Activated naive CD8-positive, alpha-beta T cell treated with anti-CD3 and anti-CD28 coated beads, Interleukin-2, amount 10 ng/mL, durations not matched to agents 7 days and 5 days (primary cell): ENCODE data around the gene MEF2C. TPM values are rescaled to one million over a fixed set of nuclear protein-coding genes. Genes with fewer than 3 reads are reported as not detected.
A peak's percentile ranks its signal among the peaks of the same experiment; 100 is the strongest.
"Not testable (repeated sequence)": the region's sequence is repeated elsewhere in the genome, so short reads cannot be mapped to it uniquely, and the experiment has no call there.

Source experiments
- ATAC-seq: fragments of 150-1000 bp; cut with Tn5 transposase; one replicate; pipeline ENCODE4 v1.10.0; 2021; ENCODE audit warnings: low read depth, moderate library complexity
- POLR2A ChIA-PET: fragments of 350-600 bp; sonication (Branson Sonifier 250); formaldehyde crosslinking; loops from one replicate; lab custom pipeline; 2021; ENCODE audit warnings: antibody characterized with exemption; lab: Charles Lee
- DNase-seq: peaks from one replicate; pipeline ENCODE4 v3.0.0; 2021
- H3K27ac Mint-ChIP-seq: one replicate; pipeline ENCODE4 v1.8.0; 2022; ENCODE audit warnings: mild to moderate bottlenecking, mixed read lengths
- H3K27me3 Mint-ChIP-seq: one replicate; pipeline ENCODE4 v1.8.0; 2022; ENCODE audit warnings: mild to moderate bottlenecking, moderate library complexity, mixed read lengths
- H3K36me3 Mint-ChIP-seq: one replicate; pipeline ENCODE4 v1.8.0; 2021; ENCODE audit warnings: mild to moderate bottlenecking, mixed read lengths
- H3K4me1 Mint-ChIP-seq: one replicate; pipeline ENCODE4 v1.8.0; 2021; ENCODE audit warnings: mixed read lengths
- H3K4me3 Mint-ChIP-seq: one replicate; pipeline ENCODE4 v1.8.0; 2022; ENCODE audit warnings: mild to moderate bottlenecking, moderate library complexity, mixed read lengths
- H3K9me3 Mint-ChIP-seq: one replicate; pipeline ENCODE4 v1.8.0; 2021; ENCODE audit warnings: mixed read lengths
- total RNA-seq, 2 experiments: library from RNA; stranded (reverse); gene quantifications; one replicate each; pipeline ENCODE4 v1.2.3, GENCODE V29; 2021

The MEF2C gene
- total RNA-seq: under 1 TPM; 0.60 to 0.86 TPM

DNA sequence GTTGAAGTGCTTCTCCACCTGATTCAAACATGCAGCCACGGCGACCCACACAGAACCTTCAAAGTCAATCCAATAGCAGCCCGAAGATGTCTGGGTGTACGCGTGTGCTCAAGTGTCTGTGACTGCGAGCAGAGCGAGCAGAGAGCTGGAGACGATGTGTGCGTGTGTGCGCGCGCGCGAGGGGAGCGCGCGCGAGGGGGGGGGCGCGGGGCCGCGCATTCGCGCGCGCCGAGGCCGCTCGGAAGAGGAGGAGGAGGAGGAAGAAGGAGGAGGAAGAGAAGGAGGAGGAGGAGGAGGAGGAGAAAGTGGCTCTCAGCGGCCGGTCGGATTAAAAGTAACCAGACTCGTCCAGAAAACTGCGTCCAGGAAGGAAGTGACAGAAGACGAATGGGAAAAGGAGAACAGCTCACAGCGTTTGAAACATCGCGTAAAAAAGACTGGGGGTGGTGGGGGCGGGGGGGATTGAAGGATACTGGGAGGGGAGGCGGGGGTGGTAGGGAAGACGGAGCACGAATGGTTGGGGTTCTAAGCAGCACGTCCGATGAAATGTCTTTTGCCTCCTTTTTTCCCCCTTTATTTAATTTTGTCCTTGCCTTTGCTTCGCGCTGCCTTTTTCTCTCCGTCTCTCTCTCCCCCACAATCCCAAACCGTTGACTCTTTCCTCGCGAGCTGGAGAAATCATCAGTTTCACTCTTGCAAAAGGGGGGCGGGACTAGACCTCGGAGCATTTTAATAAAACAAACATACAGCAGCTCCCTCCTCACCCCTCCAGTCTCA, at the start of gene MEF2C:
Gene MEF2C (minus strand): TSS at position 126 of the 777 bp plus-strand sequence. CDS start 59,396 bp downstream, outside the sequence.
- Mint-ChIP-seq H3K4me1 (peaks cover 18% of the 10 kb centered on the region), H3K27me3 (peaks cover 78% of the 10 kb centered on the region), H3K36me3 (no peaks in the 10 kb centered on the region), H3K27ac (peak within 1 kb of the TSS; percentile 11), H3K4me3 (peak within 1 kb of the TSS; percentile 92), H3K9me3 (no peaks in the 10 kb centered on the region)
- peak; percentile 52 for ATAC-seq
- no peak for DNase-seq
- POLR2A ChIA-PET: no interaction called here

DNA sequence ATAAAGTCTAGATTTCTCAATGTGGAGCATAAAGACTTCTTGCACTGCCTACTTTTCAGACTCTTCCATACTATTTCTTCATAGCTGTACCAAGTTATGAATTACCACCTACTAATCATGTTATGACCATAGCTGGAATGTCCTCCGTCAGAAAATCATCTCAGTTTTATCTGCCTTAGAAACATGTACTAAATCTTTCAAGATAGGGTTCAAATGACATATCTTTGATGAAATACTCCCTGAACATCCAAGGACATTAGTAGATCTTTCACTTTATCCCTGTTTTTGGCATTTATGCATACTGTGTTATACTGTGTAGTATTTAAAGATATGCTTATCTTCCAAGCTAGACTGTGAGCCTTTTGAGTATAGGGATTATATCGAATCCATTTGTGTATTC, 49.6 kb upstream of the MEF2C start:
- Mint-ChIP-seq H3K4me3 (no peak overlapping the region), H3K27me3 (peaks cover 2% of the 10 kb centered on the region), H3K4me1 (no peaks in the 10 kb centered on the region), H3K9me3 (no peaks in the 10 kb centered on the region), H3K36me3 (no peaks in the 10 kb centered on the region), H3K27ac (no peak overlapping the region)
- POLR2A ChIA-PET: no interaction called here
- ATAC-seq (no peak), DNase-seq (no peak)

DNA sequence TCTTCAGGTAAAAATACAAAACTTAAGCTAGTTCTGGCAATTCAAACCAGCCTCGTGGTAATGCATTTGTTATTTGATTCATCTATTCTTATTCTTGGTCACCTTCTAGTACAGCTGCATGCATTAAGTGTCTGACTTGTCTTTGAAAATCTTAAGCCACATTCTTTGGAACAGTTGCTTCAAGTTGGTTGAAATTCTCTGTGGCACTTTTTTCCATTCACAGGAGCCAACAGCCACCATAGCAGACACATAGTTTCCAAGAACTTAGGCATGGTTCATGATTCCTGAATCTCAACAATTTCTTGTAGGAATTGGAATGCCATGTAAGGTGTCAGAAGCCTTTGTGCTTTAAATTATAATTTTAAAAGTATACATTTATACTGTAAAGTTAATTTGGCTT, 47.4 kb upstream of the MEF2C start:
- Mint-ChIP-seq H3K4me1 (no peaks in the 10 kb centered on the region), H3K4me3 (no peak overlapping the region), H3K27ac (no peak overlapping the region), H3K9me3 (no peaks in the 10 kb centered on the region), H3K36me3 (no peaks in the 10 kb centered on the region), H3K27me3 (peaks cover 2% of the 10 kb centered on the region)
- no peak for ATAC-seq
- no peak for DNase-seq
- POLR2A ChIA-PET: no interaction called here

DNA sequence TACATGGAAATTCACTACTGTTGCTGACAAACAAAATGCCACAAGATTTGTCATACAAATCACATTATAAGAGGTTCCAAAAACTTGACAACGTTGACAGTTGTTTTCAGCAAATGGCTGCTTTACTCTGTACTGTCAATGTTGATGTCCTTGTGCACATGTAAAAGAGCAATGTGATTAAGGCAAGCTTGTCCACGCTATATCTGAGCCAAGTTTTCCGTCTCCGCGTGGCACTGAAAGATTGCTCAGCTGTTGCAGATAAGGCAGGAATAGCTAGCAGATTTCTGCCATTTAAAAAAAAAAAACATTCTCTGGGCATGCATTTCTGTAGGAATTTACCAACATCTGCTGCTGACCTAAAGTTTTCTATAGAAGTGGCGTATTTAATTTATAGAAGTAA, 46.4 kb upstream of the MEF2C start:
- H3K36me3 Mint-ChIP-seq: no peaks in the 10 kb centered on the region
- no peak for ATAC-seq
- no peak overlapping the region for H3K4me3 Mint-ChIP-seq
- peaks cover 2% of the 10 kb centered on the region for H3K27me3 Mint-ChIP-seq
- no peaks in the 10 kb centered on the region for H3K9me3 Mint-ChIP-seq
- H3K27ac Mint-ChIP-seq: no peak overlapping the region
- POLR2A ChIA-PET: no interaction called here
- DNase-seq: no peak
- no peaks in the 10 kb centered on the region for H3K4me1 Mint-ChIP-seq

DNA sequence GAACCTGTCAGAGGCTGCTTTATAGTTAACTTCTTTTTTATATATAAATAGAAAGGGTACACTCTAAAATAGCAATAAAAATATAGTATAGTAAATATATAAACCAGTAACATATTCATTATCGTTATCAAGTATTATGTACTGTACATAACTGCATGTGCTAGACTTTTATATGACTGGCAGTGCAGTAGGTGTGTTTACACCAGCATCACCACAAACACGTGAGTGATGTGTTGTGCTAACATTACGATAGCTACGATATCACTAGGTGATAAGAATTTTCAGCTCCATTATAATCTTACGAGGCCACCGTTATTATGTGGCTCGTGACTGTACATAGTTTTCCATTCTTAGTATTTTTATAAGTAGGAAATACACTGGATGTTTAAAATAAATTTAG, 43.8 kb upstream of the MEF2C start:
- POLR2A ChIA-PET: no interaction called here

DNA sequence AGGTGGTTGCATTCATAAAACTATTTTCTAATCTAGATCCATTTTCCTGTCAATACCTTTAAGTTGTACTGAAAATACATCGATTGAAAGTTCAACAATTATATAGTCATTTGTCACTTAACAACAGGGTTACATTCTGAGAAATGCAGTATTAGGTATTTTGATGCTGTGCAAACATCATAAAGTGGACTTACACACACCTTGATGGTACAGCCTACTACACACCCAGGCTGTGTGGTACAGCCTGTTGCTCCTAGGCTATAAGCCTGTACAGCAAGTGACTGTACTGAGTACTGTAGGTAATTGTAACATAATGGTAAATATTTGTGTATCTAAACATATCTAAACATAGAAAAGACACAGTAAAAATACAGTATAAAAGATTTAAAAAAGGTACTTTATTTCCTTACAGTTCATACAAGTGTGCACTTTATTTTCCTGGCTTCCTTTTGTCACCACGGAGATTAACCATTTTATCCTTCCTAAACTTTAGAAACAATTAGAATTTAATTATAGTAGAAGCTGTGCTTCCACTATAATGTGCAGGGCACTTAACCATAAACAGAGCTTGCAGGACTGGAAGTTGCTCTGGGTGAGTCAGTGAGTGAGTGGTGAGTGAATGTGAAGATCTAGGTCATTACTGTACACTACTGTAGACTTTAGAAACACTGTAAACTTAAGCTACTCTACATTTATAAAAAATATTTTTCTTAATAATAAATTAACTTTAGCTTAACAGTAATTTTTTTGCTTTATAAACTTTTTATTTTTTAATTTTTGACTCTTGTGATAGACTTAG, 42.9 kb upstream of the MEF2C start:
- Mint-ChIP-seq H3K36me3 (no peaks in the 10 kb centered on the region), H3K9me3 (no peaks in the 10 kb centered on the region), H3K4me3 (no peak overlapping the region), H3K27me3 (no peaks in the 10 kb centered on the region), H3K27ac (no peak overlapping the region), H3K4me1 (no peaks in the 10 kb centered on the region)
- no peak for DNase-seq
- POLR2A ChIA-PET: no interaction called here
- ATAC-seq: no peak

More for the DNA sequence above, 43.8 kb upstream of the MEF2C start:
- H3K4me1 Mint-ChIP-seq: no peaks in the 10 kb centered on the region
- H3K27ac Mint-ChIP-seq: no peak overlapping the region
- no peaks in the 10 kb centered on the region for H3K9me3 Mint-ChIP-seq
- no peak overlapping the region for H3K4me3 Mint-ChIP-seq
- no peaks in the 10 kb centered on the region for H3K36me3 Mint-ChIP-seq
- ATAC-seq (no peak), DNase-seq (no peak)
- H3K27me3 Mint-ChIP-seq: no peaks in the 10 kb centered on the region

DNA sequence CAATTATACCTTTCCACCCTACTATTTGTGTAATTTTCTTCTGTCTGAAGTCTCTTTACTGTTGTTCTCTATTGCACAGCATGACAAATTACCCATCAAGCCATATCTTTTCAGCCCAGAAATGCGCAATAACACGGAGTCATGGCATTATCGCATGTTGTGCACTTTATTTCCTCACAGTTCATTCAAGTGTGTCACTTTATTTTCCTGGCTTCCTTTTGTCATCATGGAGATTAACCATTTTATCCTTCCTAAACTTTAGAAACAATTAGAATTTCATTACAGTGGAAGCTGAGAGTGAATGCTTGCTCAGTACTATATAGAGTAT, 41.3 kb upstream of the MEF2C start:
- H3K27ac Mint-ChIP-seq: no peak overlapping the region
- no peaks in the 10 kb centered on the region for H3K4me1 Mint-ChIP-seq
- no peaks in the 10 kb centered on the region for H3K27me3 Mint-ChIP-seq
- no peaks in the 10 kb centered on the region for H3K9me3 Mint-ChIP-seq
- no peak overlapping the region for H3K4me3 Mint-ChIP-seq
- ATAC-seq (no peak), DNase-seq (no peak)
- H3K36me3 Mint-ChIP-seq: no peaks in the 10 kb centered on the region
- POLR2A ChIA-PET: no interaction called here

DNA sequence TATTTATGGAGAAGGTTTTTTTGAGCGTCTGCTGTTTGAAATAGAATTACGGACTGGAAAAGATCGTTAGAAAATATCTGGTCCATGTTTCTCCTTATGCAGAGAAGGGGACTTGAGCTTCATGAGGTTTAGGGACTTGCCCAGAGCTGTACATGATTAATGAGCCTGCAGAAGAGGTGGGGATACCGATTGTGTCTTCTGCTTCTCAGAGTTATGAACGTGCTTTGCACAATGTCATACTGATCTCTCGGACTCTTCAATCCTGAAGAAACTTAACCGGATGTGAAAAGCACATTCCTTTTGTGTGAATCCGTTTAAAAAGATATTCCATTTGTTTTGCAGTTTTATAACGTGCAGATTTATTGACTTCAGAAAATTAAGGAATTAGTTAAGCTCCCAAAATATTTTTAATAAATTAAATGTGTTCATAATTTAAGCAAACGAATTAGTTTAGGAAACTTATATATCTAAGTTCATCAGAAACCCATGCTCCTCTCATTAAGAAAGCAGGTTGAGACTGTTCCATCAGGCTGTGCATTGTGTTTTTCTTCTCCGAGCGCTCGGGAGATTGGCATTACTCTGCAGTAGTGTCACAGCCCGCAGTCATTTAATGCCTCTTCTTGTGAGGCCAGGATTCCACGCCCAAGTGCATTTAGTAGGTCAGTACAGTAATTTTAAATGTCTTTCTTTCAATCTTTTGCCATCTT, 40.8 kb upstream of the MEF2C start:
- ATAC-seq: no peak
- POLR2A ChIA-PET: no interaction called here
- no peaks in the 10 kb centered on the region for H3K4me1 Mint-ChIP-seq
- no peak overlapping the region for H3K4me3 Mint-ChIP-seq
- H3K9me3 Mint-ChIP-seq: no peaks in the 10 kb centered on the region
- no peak for DNase-seq
- H3K27ac Mint-ChIP-seq: no peak overlapping the region
- H3K36me3 Mint-ChIP-seq: no peaks in the 10 kb centered on the region
- peaks cover 3% of the 10 kb centered on the region for H3K27me3 Mint-ChIP-seq

DNA sequence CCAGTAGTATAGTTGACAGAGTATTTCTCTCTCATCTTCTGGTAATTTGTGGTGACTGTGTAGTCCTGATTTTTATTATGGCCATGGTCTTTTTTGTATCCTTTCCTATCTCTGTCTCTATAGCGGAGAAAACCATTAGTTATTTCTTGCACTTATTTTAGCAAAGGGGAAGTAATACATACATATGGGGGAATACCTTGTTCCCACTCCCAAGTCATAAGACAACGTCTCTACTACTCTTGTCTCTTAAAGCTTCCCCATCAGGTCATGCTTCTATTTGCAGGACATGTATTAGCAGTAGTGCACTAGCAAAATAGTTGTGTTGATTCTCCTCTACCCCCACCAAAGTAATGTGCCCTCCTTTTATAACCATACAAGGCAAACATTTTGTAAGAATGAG, 29.8 kb upstream of the MEF2C start:
- H3K27ac Mint-ChIP-seq, H3K36me3 Mint-ChIP-seq, ATAC-seq, DNase-seq, H3K27me3 Mint-ChIP-seq, H3K4me1 Mint-ChIP-seq, POLR2A ChIA-PET, H3K4me3 Mint-ChIP-seq, H3K9me3 Mint-ChIP-seq: not testable (repeated sequence)

DNA sequence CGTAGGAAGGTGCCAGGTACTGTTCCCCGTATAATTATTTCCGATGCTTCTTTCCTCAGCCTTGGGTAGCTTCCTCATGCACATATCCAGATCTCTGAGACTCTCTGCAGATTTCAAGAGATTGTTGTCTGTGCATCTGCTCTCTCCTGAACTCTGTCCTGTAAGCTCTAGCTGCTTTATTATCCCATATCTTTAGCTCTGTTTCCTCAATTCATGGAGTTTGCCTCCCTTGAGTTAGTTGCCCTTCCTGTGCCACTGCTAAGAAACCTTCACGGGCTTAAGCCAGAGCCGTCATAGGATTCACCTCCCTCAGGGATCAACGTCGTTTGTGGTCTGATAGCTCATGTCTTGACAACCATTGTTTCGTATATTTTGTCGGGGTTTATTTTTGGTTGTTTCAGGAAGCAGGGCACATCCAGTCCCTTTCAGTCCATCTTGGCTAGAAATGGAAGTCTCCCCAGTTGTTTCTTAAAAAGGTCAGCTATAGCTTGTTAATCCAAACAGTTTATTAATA, 28.1 kb upstream of the MEF2C start:
- POLR2A ChIA-PET, ATAC-seq, H3K27me3 Mint-ChIP-seq, H3K4me3 Mint-ChIP-seq, H3K9me3 Mint-ChIP-seq, DNase-seq, H3K4me1 Mint-ChIP-seq, H3K36me3 Mint-ChIP-seq, H3K27ac Mint-ChIP-seq: not testable (repeated sequence)

DNA sequence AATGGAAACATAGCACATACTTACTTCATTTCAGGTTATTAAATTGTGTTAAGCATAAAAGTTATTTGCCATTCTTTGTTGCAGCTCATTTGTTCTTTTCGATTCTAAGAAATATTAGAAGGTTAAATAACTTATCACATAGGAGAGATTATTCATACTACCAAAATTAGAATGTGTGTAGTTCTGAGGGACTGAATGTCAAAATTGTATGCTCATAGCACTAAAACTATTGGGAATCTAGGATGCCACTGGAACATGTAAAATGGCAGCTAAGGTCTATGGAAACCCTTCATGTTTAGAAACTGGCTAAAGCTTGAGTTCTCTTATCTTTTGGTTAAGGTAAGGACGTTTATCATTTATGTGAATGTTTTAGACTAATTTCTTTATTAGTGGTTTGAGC, 21.5 kb upstream of the MEF2C start:
- H3K4me3 Mint-ChIP-seq, H3K27me3 Mint-ChIP-seq, POLR2A ChIA-PET, ATAC-seq, DNase-seq, H3K27ac Mint-ChIP-seq, H3K9me3 Mint-ChIP-seq, H3K4me1 Mint-ChIP-seq, H3K36me3 Mint-ChIP-seq: not testable (repeated sequence)

DNA sequence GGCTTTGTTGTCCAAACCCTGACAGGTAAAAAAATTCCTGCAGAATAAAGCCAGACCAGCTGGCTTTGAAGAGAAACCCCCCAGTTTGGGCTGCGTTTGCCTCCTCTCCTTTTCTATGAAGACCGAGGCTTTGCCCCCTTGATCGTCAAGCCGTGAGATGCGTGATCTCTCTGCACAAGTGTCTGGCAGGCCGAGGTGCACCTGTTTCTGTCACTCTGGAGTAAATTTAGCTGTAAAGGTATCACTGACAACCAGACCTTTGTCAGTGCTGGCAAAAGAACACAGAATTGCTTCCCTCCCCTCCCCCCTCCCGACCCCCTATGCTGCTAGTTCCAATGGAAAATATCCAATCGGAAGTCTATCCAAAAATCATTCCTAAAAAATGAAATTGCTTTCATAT, 21.0 kb upstream of the MEF2C start:
- H3K27ac Mint-ChIP-seq, H3K27me3 Mint-ChIP-seq, POLR2A ChIA-PET, H3K9me3 Mint-ChIP-seq, ATAC-seq, H3K4me1 Mint-ChIP-seq, DNase-seq, H3K4me3 Mint-ChIP-seq, H3K36me3 Mint-ChIP-seq: not testable (repeated sequence)

DNA sequence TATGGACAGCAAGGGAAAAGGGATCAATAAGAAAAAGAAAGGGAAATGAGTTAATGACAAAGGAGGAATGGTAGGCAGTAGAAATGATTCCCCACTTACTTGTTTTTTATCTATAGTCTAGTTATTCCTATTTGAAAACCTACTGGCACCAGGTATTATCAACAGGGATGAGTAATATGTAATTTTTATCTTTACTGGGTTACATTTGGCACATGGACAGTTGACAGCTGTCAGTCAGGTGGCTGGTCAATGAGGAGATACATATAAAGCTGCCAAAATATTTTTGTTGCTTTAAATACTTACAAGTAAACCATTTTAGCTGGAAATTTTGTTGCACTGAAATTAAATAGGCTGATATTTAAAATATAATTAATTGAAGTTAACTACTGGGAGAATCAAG, 18.1 kb upstream of the MEF2C start:
- H3K27ac Mint-ChIP-seq, DNase-seq, H3K36me3 Mint-ChIP-seq, H3K4me3 Mint-ChIP-seq, ATAC-seq, POLR2A ChIA-PET, H3K4me1 Mint-ChIP-seq, H3K27me3 Mint-ChIP-seq, H3K9me3 Mint-ChIP-seq: not testable (repeated sequence)
